GM21825 (cell line): ENCODE measurements around the gene RELL2.
"Not testable (repeated sequence)": the region's sequence is repeated elsewhere in the genome, so short reads cannot be mapped to it uniquely, and the experiment has no call there.

ENCODE experiments used
- ATAC-seq: cut with Tn5 transposase; IDR thresholded peaks from one replicate; pipeline ENCODE4 v1.9.1; 2021; ENCODE audit warnings: mild to moderate bottlenecking, moderate library complexity; ENCODE audit not compliant: unreplicated experiment

The RELL2 gene

GRCh38 chr5:141636413-141637122, at the start of gene RELL2, which contains the start of gene HDAC3:
Gene RELL2 (plus strand): TSS chr5:141636997. CDS start chr5:141638226, 1,229 bp downstream.
Gene HDAC3 (minus strand): TSS chr5:141636849. CDS start chr5:141636790, 59 bp downstream.
- ATAC-seq = peak; percentile 81

GRCh38 chr5:141590127-141590526, 46.7 kb upstream of the RELL2 start:
- ATAC-seq = no peak

- ATAC-seq = no peak
Observed at GRCh38 chr5:141596867-141597266, 39.9 kb upstream of the RELL2 start.

- ATAC-seq = no peak
Observed at GRCh38 chr5:141597394-141597793, 39.4 kb upstream of the RELL2 start.

DNA sequence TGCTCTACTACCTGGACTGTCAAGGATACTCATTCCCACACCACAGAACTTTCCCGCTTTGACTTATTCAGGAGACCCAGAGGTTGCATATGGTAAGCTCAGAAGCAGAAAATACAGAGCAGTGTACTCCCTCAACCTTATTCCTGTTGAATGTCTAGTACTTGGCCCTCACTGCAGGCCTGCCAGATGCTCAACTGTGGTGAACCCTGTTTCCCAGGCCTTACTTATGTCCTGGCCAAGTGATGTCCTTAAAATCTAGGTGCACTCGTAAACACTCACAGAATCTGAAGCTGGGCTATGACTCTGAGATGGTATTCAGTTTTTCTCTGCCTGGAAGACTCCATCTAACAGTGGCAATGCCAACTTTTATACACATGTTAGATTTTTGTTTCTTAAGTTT, 39.0 kb upstream of the RELL2 start:
- no peak for ATAC-seq

GRCh38 chr5:141598391-141599345, 38.1 kb upstream of the RELL2 start:
- no peak for ATAC-seq

GRCh38 chr5:141602606-141603005, 34.2 kb upstream of the RELL2 start:
- ATAC-seq = no peak

- no peak for ATAC-seq
Observed at GRCh38 chr5:141603923-141604717, 32.7 kb upstream of the RELL2 start.

DNA sequence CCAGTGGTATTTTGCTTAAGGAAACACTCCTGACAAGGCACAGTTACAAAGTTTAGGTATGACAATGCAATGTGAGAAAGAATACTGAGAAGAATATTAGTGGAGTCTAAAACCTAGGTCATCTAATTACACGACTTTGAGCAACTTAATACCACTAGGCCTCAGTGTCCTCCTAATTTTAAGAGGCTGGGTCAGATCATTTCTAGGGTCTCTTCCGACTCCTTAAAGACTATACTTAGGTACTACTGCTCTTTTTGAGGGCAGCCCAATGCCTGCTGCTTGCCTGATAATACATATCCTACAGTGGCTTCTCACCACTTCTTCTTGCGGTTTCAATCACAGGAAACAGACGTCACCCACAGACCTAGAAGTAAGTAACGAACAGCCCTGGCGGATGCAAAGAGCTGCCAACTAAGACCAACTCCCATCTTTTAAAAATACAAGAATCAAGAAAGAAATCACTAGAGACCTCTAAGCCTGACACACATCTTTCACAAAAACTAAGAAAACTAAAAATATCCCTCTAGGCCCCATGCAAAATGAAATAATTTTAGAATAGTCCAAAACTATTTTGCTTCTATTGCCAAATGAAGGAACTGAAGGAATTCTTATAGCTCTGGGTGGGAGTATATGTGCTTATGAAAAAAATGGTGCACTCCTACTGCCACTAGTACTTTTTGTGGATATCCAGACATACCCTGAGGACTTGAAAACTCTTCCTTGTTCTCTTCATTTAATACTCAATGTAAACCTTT, 31.1 kb upstream of the RELL2 start:
- ATAC-seq = peak; percentile 91

DNA sequence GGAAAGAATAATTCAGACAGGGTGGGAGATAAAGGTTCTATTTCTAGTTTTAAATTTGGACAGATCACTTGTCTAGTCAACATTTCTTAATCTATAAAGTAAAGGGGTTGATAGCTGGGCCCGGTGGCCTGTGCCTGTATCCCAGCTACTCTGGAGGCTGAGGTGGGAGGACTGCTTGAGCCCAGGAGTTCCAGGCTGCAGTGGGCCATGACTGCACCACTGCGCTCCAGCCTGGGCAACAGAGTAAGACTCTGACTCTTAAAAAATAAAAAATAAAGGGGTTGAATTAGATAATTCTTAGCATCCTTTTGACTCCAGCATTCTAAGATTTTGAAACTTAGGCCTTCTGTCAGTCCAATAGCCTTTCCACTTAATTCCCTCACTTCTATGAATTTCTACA, 28.8 kb upstream of the RELL2 start:
- ATAC-seq = no peak

DNA sequence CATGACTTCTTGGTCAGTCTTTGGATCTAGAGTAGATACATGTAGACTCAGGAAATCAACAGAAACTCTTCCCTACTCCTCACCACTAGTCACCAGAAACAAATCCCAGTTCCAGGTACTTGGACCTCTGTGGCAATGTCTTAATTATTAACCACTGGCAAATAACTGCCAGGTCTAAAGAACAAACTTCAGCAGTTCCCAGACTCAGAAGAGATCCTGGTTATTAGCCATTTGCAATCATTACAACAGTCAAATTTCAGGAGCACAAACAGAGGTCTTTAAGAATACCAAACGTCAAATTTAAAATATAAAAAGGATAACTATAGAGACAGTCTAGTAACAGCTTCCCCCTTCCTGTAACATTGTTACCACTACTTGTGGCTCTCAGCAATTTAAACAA, 28.2 kb upstream of the RELL2 start:
- no peak for ATAC-seq

GRCh38 chr5:141609044-141609443, 27.8 kb upstream of the RELL2 start:
- no peak for ATAC-seq

DNA sequence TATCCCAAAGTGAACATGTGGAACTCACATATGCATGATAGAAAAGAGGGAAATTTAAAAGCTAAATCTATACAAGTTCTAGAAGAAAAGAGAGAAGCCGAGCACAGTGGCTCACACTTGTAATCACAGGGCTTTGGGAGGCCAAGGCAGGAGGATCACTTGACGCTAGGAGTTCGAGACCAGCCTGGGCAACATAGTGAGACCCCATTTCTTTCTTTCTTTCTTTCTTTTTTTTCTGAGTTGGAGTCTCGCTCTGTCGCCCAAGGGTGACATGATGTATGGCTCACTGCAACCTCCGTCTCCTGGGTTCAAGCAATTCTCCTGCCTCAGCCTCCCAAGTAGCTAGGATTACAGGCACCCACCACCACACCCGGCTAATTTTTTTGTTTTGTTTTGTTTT, 26.9 kb upstream of the RELL2 start:
- ATAC-seq = not testable (repeated sequence)

DNA sequence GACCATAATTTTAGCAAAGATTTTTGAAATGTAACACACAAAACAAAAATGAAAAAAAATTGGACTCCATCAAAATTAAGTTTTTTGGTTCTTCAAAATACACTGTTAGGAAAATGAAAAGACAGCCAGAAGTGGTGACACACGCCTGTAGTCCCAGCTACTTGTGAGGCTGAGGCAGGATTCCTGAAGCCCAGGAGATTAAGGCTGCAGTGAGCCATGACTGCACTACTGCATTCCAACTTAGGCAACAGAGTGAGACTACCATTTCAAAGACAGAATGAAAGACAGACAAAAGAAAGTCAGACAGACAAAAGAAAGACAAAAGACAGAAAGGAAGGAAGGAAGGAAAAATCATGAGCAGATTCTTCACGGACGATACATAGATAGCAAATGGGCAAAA, 25.5 kb upstream of the RELL2 start:
- no peak for ATAC-seq

GRCh38 chr5:141613344-141613743, 23.5 kb upstream of the RELL2 start:
- no peak for ATAC-seq

- ATAC-seq = no peak
Observed at GRCh38 chr5:141615991-141616720, 20.6 kb upstream of the RELL2 start.

- ATAC-seq = no peak
Observed at GRCh38 chr5:141617128-141617527, 19.7 kb upstream of the RELL2 start.

DNA sequence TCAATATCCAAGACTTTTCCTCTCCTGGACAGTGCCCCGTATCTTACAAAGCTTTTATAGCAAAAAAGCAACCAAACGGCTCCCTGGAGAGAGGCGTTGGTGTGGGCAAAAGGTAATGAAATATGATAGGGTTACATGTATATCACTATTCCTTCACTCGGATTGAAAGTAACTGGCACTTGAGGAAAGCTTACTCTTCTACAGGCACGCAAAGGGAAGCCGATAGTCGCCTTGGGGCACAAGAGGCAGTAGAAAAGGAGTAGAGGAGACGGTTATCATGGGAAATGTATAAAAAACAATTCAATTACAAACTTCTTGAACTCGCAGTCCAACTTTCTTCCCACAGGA, 19.1 kb upstream of the RELL2 start:
- ATAC-seq = no peak

DNA sequence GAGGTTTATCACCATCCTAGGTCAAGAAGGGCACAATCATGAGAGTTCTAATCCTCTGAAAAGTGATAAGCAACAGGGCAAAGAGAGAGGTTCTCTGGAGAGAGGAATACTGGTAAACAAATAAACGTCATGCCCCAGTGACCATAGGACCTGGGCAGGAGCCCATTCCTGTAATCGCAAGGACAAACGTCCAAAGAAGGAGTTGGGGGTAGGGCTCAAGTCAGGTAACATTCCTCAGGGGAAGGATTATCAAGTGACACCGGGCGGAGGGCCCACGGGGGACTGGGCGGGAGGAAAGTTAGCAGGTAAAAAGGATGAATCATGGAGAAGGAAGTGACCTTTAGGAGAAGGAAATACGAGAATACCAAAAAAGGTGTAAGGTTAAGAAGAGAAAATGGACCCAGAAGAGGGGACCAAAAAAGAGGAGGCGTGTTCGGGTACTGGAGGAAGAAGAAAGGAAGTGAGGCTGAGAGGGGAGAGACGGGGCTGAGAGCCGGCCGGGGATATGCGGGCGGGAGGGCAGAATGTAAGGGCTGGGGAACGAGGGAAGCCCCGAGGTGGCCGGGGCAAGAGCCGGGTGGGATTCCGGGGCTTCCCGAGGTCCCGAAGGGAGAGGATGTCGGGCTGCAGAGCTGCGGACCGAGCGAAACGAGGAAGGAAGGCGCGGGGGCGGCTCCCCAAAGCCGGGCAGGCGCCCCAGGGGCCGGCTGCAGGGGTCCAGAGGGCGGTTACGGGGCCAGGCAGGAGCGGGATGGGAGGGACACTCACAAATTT, 18.6 kb upstream of the RELL2 start:
- peak; percentile 23 for ATAC-seq
